NB4 (cell line): ENCODE data around the gene BPIFB2.

ENCODE experiments used
- DNase-seq: peaks from one replicate; pipeline ENCODE4 v3.0.0; 2010; ENCODE audit warnings: low read depth
- H3K4me3 ChIP-seq: one replicate; pipeline ENCODE4 v1.5.1; 2011; ENCODE audit warnings: mild to moderate bottlenecking, low read depth, low read length, moderate library complexity
- CTCF ChIP-seq: IDR thresholded peaks from one replicate; pipeline ENCODE4 v1.5.1; 2012; ENCODE audit warnings: low read depth, low read length
- MAX ChIP-seq: IDR thresholded peaks from 2 replicates; pipeline ENCODE4 v1.6.1; 2011; ENCODE audit warnings: low read depth, low read length
- MYC ChIP-seq: IDR thresholded peaks from 2 replicates; pipeline ENCODE4 v1.6.1; 2011; ENCODE audit warnings: low read depth, low read length
- POLR2A ChIP-seq: IDR thresholded peaks from 2 replicates; pipeline ENCODE4 v1.6.1; 2011; ENCODE audit warnings: mild to moderate bottlenecking; ENCODE audit not compliant: insufficient read length; ENCODE audit errors: extremely low read depth

BPIFB2 gene

GRCh38 chr20:33063271-33063670, 55.8 kb downstream of the BPIFB2 start:
- no peak for DNase-seq
- no peak overlapping the region for H3K4me3 ChIP-seq
- TF ChIP-seq POLR2A (no peak), CTCF (no peak), MYC (no peak), MAX (no peak)

- no peak overlapping the region for H3K4me3 ChIP-seq
- TF ChIP-seq POLR2A (no peak), MYC (no peak), MAX (no peak), CTCF (no peak)
- DNase-seq = no peak
Observed at GRCh38 chr20:33064572-33065287, 57.2 kb downstream of the BPIFB2 start.

GRCh38 chr20:33065785-33066184, 58.3 kb downstream of the BPIFB2 start:
- no peak for TF ChIP-seq POLR2A
- no peak for TF ChIP-seq MAX
- TF ChIP-seq CTCF = no peak
- TF ChIP-seq MYC = no peak
- no peak overlapping the region for H3K4me3 ChIP-seq
- no peak for DNase-seq

GRCh38 chr20:33067806-33068205, 60.3 kb downstream of the BPIFB2 start:
- H3K4me3 ChIP-seq = no peak overlapping the region
- TF ChIP-seq MYC (no peak), MAX (no peak), CTCF (no peak), POLR2A (no peak)
- no peak for DNase-seq

- DNase-seq = no peak
- TF ChIP-seq CTCF (no peak), POLR2A (no peak), MYC (no peak)
- H3K4me3 ChIP-seq = no peak overlapping the region
Observed at GRCh38 chr20:33068251-33068939, 60.9 kb downstream of the BPIFB2 start.

- TF ChIP-seq CTCF (no peak), POLR2A (no peak), MYC (no peak), MAX (no peak)
- no peak for DNase-seq
- no peak overlapping the region for H3K4me3 ChIP-seq
Observed at GRCh38 chr20:33069673-33070072, 62.2 kb downstream of the BPIFB2 start.
